Measurements from ENCODE around the gene GRIK2.

DNA sequence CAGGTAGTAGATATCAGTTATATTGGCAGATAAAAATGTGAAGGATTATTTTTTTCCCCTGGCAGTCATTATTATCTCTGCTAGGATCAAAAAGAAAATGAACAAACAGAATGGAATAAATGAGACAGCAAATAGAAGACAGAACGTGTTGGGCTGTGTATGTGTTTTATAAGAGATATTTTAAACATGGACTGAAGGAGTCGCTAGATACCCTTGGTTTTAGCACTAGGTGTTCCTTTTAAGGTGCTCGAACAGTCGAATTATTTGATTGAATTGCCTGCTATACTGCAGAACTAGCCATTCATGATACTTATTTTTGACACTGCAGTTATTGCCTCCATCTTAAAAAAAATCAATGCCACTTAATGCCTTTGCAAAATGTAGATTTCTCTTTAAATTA lies 3.7 kb downstream of the GRIK2 start:
- TF ChIP-seq, protein P1, sequence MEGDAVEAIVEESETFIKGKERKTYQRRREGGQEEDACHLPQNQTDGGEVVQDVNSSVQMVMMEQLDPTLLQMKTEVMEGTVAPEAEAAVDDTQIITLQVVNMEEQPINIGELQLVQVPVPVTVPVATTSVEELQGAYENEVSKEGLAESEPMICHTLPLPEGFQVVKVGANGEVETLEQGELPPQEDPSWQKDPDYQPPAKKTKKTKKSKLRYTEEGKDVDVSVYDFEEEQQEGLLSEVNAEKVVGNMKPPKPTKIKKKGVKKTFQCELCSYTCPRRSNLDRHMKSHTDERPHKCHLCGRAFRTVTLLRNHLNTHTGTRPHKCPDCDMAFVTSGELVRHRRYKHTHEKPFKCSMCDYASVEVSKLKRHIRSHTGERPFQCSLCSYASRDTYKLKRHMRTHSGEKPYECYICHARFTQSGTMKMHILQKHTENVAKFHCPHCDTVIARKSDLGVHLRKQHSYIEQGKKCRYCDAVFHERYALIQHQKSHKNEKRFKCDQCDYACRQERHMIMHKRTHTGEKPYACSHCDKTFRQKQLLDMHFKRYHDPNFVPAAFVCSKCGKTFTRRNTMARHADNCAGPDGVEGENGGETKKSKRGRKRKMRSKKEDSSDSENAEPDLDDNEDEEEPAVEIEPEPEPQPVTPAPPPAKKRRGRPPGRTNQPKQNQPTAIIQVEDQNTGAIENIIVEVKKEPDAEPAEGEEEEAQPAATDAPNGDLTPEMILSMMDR (IDR thresholded peaks at IDR 0.05; ENCODE audit: extremely low read depth in 1 of 2, insufficient read depth in 1 of 2, low read depth in 1 of 2, low read length in 2 of 2), result no peak
- no peak for TF ChIP-seq JUN (IDR thresholded peaks at IDR 0.05; ENCODE audit: borderline replicate concordance, insufficient read depth, insufficient read length, low read depth)

Data from endothelial cell of umbilical vein (primary cell).